IPS DF 4.7 (cell line): ENCODE data around the gene ATP6V0C.

ENCODE experiments used
- DNase-seq: peaks from one replicate; pipeline ENCODE4 v3.0.0-alpha.2; 2013; ENCODE audit warnings: low spot score; ENCODE audit errors: extremely low read depth

Gene ATP6V0C

GRCh38 chr16:2490190-2491105, 23.3 kb upstream of the ATP6V0C start:
- no peak for DNase-seq

DNA sequence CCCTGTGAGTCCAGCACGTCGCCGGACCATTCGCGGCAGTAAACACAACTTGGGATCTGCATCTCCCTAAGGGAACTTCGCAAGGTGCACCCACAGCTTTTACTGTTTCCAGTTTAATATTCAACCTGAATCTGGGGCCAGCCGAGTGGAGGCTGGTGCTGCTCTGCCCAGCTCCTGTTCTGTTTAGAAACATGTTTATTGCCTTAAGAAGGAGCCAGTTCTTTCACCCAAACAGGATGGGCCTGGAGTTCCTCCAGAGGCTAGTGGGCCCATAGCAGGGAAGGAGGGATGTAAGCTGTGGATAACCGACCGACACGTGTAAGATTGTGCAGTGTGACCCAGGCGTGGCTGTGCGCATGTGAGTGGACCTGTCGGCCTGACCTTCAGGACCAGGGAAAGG, 21.5 kb upstream of the ATP6V0C start:
- no peak for DNase-seq

- no peak for DNase-seq
These were observed 20.1 kb upstream of the ATP6V0C start for GRCh38 chr16:2493605-2494004.

GRCh38 chr16:2494616-2495015, 19.1 kb upstream of the ATP6V0C start:
- DNase-seq: no peak

- DNase-seq: no peak
These were observed 18.7 kb upstream of the ATP6V0C start for GRCh38 chr16:2495041-2495440.

DNA sequence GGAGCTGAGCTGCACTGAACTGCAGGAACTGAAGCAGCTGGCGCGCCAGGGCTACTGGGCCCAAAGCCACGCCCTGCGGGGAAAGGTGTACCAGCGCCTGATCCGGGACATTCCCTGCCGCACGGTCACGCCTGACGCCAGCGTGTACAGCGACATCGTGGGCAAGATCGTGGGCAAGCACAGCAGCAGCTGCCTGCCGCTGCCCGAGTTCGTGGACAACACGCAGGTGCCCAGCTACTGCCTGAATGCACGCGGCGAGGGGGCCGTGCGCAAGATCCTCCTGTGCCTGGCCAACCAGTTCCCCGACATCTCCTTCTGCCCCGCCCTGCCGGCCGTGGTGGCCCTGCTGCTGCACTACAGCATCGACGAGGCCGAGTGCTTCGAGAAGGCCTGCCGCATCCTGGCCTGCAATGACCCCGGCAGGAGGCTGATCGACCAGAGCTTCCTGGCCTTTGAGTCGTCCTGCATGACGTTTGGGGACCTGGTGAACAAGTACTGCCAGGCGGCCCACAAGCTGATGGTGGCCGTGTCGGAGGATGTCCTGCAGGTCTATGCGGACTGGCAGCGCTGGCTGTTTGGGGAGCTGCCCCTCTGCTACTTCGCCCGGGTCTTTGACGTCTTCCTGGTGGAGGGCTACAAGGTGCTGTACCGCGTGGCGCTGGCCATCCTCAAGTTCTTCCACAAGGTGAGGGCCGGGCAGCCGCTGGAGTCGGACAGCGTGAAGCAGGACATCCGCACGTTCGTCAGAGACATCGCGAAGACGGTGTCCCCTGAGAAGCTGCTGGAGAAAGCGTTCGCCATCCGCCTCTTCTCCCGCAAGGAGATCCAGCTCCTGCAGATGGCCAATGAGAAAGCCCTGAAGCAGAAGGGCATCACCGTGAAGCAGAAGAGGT, 17.3 kb upstream of the ATP6V0C start:
- no peak for DNase-seq

- DNase-seq: no peak
These were observed 16.6 kb upstream of the ATP6V0C start for GRCh38 chr16:2497116-2497630.

DNA sequence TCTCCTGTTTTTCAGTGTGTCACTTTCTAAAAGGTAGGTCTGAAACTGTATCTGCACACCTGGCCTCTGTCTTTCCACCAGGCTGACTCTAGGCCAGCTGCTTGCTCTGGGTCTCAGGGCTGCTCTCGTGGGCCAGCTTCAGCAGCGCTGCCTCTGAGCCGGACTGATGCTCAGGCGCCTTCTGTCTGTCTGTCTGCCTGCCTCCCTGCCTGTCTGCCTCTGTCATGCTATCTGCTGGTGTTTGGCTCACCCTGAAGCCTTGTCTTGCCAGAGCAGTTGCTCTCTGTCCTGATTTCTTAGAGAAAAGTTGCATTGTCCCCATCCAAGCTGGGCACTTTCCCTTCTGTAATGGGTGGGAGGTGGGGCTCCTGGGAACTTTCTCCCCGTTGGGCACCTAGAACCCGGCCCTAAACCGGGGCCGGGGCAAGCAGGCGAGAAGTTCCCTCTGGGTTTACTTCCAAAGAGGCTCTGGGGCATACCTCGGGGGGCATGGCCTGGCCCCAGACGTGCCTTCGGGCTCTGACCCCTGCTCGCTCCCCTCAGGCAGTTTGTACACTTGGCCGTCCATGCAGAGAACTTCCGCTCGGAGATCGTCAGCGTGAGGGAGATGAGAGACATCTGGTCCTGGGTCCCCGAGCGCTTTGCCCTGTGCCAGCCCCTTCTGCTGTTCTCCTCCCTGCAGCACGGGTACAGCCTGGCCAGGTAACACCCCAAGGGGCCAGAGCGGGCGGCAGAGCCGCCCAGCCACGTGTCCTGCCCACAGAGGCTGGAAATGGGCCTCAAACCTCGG, 15.9 kb upstream of the ATP6V0C start:
- DNase-seq: no peak

- no peak for DNase-seq
These were observed 15.1 kb upstream of the ATP6V0C start for GRCh38 chr16:2498531-2499253.

GRCh38 chr16:2499454-2499853, 14.3 kb upstream of the ATP6V0C start:
- no peak for DNase-seq

GRCh38 chr16:2499890-2500429, 13.8 kb upstream of the ATP6V0C start:
- DNase-seq: no peak

DNA sequence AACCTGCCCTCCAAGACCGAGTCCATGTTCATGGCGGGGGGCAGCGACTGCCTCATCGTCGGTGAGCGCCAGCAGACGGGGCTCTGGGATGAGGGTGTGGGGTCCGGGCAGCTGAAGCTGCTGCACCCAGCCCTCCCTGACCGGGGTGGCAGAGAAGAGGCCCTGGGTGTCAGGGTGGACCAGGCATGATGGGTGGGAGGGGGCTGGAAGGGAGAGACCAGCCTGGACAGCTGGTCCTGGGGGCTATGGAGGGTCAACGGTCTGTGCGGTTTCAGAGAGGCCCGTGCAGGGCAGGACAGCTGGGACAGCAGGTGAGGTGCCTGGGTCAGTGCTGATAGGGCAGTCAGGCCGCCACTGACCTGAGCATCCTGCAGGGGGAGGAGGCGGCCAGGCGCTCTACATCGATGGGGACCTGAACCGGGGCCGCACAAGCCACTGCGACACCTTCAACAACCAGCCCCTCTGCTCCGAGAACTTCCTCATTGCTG, 13.3 kb upstream of the ATP6V0C start:
- DNase-seq: no peak

GRCh38 chr16:2500918-2501750, 12.6 kb upstream of the ATP6V0C start:
- no peak for DNase-seq

DNA sequence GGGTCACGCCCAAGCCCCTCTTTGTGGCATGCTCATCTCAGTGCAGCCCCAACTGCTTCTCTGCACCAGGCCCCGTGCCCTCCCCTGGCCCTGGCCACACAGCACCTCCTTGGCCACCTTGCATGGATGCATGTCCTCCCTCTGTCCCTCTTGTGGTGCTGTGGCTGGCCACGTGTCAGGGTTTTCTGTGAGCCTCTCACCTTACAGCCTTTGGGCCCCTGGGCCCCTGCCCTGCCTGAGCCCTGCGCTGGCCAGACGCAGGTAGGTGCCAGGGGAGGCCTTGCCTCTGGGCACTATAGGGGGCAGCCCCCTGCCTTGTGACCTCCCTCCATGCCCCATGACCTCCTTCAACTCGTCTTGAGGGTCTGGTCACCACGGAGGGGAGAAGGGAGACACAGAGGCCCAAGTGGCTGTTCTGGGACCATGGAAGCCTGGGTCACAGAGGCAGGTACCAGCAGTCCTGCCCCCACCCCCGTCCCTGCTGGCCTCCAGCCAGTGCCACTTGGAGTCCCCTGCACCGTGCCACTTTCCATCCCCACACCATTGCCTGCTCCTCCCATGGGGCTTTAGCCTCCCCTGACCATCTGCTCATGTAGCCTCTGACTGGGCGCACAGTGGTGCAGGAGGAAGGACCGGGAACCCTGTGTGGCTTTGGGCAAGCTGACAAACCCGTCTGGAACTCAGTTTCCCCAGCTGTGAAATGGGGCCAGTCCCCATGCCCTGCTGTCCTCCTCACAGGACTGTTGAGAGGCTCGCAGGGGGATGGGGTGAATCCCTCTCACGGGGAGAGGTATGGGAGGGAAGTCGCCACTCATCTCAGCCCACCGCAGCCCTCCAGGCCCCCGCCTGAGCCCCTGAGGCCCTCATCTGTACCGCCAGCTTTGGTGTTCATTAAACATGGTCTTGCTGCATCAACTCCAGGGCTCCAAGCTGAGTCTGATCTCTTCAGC, 11.5 kb upstream of the ATP6V0C start:
- no peak for DNase-seq

DNA sequence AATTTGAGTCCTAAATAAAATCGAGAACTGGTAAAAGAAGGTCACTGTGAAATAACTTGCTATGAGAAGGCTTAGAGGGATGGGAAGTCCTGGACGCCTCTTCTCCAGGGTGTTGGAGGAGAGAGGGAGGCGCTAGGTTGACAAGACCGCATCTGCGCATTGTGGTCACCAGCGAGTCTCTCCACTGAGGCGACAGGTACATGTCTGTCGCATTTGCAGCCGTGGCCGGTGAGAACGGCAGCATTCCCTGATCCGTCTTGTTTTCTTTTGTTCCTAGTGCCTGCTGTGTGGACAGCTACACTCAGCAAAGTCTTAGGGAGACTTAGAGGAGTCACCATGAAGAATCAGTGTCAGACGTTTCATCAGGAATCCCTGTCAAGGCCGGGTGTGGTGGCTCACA, 8.1 kb upstream of the ATP6V0C start:
- DNase-seq: no peak

DNA sequence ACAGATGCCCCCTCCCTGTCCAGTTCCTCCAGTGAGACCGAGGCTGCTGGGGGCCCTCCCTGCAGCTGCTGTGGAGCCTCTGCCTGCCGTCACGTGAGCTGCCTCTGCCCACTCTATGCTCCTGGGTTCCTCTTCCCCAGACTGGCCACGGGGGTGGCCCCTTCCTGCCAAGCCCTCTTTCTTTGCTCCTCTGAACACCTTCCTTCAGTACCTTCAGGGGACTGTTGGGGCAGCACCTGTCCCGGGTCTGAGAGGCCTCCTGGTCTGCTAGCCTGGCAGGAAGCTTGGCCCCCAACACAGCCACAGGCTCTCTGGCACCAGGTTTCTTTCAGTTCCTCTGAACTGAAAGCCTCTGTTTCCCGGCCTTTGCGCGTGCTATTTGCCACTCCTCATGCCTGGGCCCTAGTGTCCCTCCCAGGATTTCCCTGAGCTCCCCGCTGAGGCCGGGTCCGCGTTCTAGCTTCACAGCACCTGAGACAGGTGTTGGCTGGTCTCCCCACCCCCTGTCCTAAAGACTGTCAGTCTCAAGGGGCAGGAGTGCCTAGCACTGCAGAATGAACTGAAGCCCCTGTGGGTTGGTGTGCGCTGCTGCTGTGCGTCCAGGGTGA, 6.6 kb upstream of the ATP6V0C start:
- no peak for DNase-seq

- no peak for DNase-seq
These were observed 6.1 kb upstream of the ATP6V0C start for GRCh38 chr16:2507665-2508064.
